ENCODE data around the gene TTC7B.

The TTC7B gene

DNA sequence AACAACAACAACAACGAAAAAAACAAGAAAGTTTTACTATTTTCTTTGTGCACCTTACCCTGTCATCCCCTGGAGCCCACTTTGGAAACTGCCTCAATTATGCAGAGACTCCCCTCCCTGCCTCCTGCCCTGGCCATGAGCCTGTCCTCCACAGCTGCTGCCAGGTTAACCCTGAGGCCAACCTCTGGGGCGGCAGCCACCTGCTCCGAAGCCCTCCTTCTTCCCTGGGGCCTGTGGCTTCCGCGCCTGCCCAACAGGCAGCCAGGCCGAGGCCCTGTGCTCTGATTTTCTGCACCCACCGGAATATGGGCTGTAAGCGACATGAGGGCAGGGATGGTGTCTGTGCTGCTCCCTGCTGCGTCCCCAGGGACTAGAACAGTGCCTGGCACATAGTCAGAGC, 236.4 kb downstream of the TTC7B start:
- no peak overlapping the region for H3K27ac ChIP-seq
- TF ChIP-seq CTCF (conservative IDR thresholded peaks at IDR 0.05) = no peak

- no peak overlapping the region for H3K27ac ChIP-seq
- no peak for TF ChIP-seq CTCF (conservative IDR thresholded peaks at IDR 0.05)
Observed at GRCh38 chr14:90579088-90579487, 237.1 kb downstream of the TTC7B start.

DNA sequence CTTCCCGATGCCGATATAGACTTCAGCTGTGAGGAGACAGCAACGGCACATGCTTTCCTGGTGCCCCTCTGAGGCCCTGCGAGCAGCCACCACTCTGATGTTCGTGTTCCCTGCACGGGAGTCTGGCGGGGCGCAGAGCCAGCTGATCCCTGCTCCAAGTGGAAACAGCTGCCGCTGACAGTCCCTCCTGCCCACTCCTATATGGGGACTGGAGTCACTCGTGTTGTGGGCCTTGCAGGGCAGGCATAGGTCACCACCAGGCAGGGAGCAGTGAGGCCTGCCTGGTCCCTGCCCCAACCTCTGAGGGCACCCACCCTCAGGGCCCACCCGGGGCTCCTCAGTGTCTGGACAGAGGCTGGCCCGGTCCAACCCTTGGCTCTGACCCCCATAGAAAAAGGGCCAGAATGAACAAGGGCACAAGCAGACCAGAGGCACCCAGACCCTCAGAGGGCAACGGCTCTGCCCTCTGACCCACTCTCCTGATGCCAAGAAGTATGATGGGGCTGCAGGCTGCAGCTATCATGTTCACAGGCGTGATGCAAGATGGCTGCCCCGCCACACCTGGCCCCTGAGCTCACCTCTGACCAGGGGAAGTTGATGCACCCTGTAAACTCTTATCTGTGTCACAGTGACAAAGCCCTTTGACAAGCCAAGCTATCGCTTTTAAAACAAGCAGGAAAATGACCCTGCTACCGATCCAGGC, 237.8 kb downstream of the TTC7B start:
- TF ChIP-seq CTCF (conservative IDR thresholded peaks at IDR 0.05) = no peak
- no peak overlapping the region for H3K27ac ChIP-seq

DNA sequence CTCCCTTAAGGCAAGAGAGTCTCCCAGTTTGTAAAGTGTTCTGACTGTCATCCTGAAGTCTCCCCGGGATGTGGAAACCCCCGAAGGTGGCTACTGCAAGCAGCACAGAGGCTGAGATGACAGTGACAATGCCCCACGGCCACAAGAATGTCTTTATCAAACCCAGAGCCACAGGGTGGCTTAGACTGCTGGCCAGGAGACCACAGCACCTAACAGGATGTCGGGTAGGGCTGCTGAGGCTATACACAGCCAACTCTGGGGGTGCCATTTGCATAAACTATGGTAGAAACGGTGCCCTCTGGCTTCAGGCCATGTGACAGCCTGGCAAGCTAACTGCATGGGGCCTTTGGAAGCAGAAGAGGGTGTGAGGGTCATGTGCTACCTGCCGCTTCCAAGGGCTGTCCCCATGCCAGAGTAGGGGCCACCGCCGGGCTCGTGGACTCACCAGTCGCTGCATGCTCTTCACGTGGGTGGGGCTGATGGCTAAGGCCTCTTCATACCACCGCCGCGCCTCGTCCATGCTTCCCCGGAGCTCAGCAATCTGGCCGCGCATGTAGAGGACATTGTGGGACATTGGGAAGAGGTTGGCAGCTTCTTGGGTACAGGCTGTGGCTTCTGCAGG, 238.5 kb downstream of the TTC7B start:
- TF ChIP-seq CTCF (conservative IDR thresholded peaks at IDR 0.05) = no peak
- H3K27ac ChIP-seq = no peak overlapping the region

- no peak for TF ChIP-seq CTCF (conservative IDR thresholded peaks at IDR 0.05)
- no peak overlapping the region for H3K27ac ChIP-seq
Observed at GRCh38 chr14:90576981-90577660, 239.1 kb downstream of the TTC7B start.

- no peak for TF ChIP-seq CTCF (conservative IDR thresholded peaks at IDR 0.05)
Observed at GRCh38 chr14:90576581-90576980, 239.6 kb downstream of the TTC7B start.

GRCh38 chr14:90575781-90576180, 240.4 kb downstream of the TTC7B start:
- no peak for TF ChIP-seq CTCF (conservative IDR thresholded peaks at IDR 0.05)
- no peak overlapping the region for H3K27ac ChIP-seq

More at GRCh38 chr14:90576581-90576980, 239.6 kb downstream of the TTC7B start:
- H3K27ac ChIP-seq = no peak overlapping the region
